ENCODE data around the gene NAALADL1. TPM values are rescaled to one million over a fixed set of nuclear protein-coding genes. Genes with fewer than 3 reads are reported as not detected.

Gene NAALADL1
- total RNA-seq, 1 experiment from 2014 or later = 0.23 TPM

GRCh38 chr11:65083834-65084597, 25.7 kb upstream of the NAALADL1 start, which contains the start of the genes CDCA5 and ZFPL1:
CDCA5 (minus strand) TSS chr11:65084040; CDS start chr11:65083978, 62 bp downstream.
ZFPL1 (plus strand) TSS chr11:65084222; CDS start chr11:65084699, 477 bp downstream.
- DNase-seq (ENCODE audit: low read depth, low spot score) = peak; percentile 73
- Histone ChIP-seq H3K27me3 (ENCODE audit: control insufficient read depth, insufficient read depth, low read length) (no peaks in the 10 kb centered on the region), H3K9me3 (ENCODE audit: control insufficient read depth, insufficient read depth, low read depth, low read length) (no peaks in the 10 kb centered on the region), H3K27ac (ENCODE audit: low read length) (peak within 1 kb of the TSS; percentile 96), H3K36me3 (ENCODE audit: control insufficient read depth, insufficient read depth, low read length) (peaks cover 8% of the 10 kb centered on the region), H3K4me1 (ENCODE audit: control insufficient read depth, insufficient read depth, low read length) (peaks cover 20% of the 10 kb centered on the region), H3K4me3 (ENCODE audit: low read depth in 2 of 2, low read length in 2 of 2) (peak within 1 kb of the TSS; percentile 81 to 99)
- ChIA-PET POLR2A (no interaction called here), CTCF (no interaction called here)
- TF ChIP-seq TCF7L2 (IDR thresholded peaks at IDR 0.05; ENCODE audit: low read depth, low read length) (no peak), SIN3A (IDR thresholded peaks at IDR 0.05; ENCODE audit: borderline replicate concordance, insufficient read depth, low read depth, low read length) (peak; percentile 99), POLR2AphosphoS5 (IDR thresholded peaks at IDR 0.05; ENCODE audit: low read depth, low read length) (peak; percentile 92)
- TF ChIP-seq, protein P1, sequence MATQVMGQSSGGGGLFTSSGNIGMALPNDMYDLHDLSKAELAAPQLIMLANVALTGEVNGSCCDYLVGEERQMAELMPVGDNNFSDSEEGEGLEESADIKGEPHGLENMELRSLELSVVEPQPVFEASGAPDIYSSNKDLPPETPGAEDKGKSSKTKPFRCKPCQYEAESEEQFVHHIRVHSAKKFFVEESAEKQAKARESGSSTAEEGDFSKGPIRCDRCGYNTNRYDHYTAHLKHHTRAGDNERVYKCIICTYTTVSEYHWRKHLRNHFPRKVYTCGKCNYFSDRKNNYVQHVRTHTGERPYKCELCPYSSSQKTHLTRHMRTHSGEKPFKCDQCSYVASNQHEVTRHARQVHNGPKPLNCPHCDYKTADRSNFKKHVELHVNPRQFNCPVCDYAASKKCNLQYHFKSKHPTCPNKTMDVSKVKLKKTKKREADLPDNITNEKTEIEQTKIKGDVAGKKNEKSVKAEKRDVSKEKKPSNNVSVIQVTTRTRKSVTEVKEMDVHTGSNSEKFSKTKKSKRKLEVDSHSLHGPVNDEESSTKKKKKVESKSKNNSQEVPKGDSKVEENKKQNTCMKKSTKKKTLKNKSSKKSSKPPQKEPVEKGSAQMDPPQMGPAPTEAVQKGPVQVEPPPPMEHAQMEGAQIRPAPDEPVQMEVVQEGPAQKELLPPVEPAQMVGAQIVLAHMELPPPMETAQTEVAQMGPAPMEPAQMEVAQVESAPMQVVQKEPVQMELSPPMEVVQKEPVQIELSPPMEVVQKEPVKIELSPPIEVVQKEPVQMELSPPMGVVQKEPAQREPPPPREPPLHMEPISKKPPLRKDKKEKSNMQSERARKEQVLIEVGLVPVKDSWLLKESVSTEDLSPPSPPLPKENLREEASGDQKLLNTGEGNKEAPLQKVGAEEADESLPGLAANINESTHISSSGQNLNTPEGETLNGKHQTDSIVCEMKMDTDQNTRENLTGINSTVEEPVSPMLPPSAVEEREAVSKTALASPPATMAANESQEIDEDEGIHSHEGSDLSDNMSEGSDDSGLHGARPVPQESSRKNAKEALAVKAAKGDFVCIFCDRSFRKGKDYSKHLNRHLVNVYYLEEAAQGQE (IDR thresholded peaks at IDR 0.05; ENCODE audit: insufficient read depth in 1 of 2, low read depth in 2 of 2, low read length in 1 of 2) = peak in 1 of 2 experiments; percentile 60; a peak in 1 of 4 replicates
- TF ChIP-seq, protein P2, sequence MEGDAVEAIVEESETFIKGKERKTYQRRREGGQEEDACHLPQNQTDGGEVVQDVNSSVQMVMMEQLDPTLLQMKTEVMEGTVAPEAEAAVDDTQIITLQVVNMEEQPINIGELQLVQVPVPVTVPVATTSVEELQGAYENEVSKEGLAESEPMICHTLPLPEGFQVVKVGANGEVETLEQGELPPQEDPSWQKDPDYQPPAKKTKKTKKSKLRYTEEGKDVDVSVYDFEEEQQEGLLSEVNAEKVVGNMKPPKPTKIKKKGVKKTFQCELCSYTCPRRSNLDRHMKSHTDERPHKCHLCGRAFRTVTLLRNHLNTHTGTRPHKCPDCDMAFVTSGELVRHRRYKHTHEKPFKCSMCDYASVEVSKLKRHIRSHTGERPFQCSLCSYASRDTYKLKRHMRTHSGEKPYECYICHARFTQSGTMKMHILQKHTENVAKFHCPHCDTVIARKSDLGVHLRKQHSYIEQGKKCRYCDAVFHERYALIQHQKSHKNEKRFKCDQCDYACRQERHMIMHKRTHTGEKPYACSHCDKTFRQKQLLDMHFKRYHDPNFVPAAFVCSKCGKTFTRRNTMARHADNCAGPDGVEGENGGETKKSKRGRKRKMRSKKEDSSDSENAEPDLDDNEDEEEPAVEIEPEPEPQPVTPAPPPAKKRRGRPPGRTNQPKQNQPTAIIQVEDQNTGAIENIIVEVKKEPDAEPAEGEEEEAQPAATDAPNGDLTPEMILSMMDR (IDR thresholded peaks at IDR 0.05) = no peak
- no TSS peak for BruUV-seq (replicated peaks)
- peak; percentile 98 for ATAC-seq
- intact Hi-C loops (cut with micrococcal nuclease; ENCODE audit: unreplicated experiment) (no loop called here), in situ Hi-C loops (cut with HindIII; ENCODE audit: low pct_unique_long_range_greater_than_20kb, low sequenced_read_pairs) (no loop called here)

DNA sequence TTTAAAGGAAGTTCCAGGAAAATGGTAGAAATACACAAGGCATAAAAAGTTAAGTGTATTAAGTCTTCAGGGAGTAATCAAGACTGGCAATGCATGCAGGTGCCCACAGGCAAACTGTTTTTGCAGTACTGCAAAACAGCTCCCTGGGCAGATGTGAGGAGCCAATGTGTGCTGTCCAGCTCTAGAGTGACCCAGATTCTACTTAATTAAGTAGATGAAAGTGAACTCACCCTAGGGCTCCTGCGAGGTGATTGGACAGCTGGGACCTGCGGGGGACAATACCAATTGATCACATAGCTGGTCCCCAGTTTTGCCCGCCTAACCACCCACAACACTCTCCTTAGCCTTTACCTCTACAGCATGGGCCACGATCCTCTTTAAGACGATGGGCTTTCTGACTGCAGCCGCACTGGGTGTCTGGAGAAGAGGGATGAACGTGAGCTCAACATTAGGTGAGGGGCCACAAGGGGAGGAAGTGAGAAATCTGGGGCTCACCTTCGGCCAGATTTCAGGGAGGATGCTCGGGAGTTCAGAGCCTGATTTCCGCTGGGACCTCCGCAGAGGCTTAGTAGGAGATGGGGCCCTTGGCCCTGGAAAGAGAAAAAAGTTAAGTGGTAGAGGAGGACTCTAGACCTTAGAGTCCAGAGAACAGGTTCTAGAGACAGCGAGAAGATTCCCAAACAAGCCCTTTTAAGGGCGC, 24.9 kb upstream of the NAALADL1 start:
- Histone ChIP-seq H3K4me3 (ENCODE audit: low read depth in 2 of 2, low read length in 2 of 2) (peak overlapping the region; percentile 81 to 99), H3K9me3 (ENCODE audit: control insufficient read depth, insufficient read depth, low read depth, low read length) (no peaks in the 10 kb centered on the region), H3K4me1 (ENCODE audit: control insufficient read depth, insufficient read depth, low read length) (peaks cover 27% of the 10 kb centered on the region), H3K36me3 (ENCODE audit: control insufficient read depth, insufficient read depth, low read length) (peaks cover 8% of the 10 kb centered on the region), H3K27me3 (ENCODE audit: control insufficient read depth, insufficient read depth, low read length) (no peaks in the 10 kb centered on the region), H3K27ac (ENCODE audit: low read length) (peak overlapping the region; percentile 96)
- intact Hi-C loops (cut with micrococcal nuclease; ENCODE audit: unreplicated experiment) (no loop called here), in situ Hi-C loops (cut with HindIII; ENCODE audit: low pct_unique_long_range_greater_than_20kb, low sequenced_read_pairs) (no loop called here)
- TF ChIP-seq, protein P1 (IDR thresholded peaks at IDR 0.05; ENCODE audit: insufficient read depth in 1 of 2, low read depth in 2 of 2, low read length in 1 of 2) = 0 out of 4 replicates have a peak, but pooled peaks of 1 of the 2 experiments have one; percentile 27
- TF ChIP-seq SIN3A (IDR thresholded peaks at IDR 0.05; ENCODE audit: borderline replicate concordance, insufficient read depth, low read depth, low read length) = no peak
- no peak for TF ChIP-seq TCF7L2 (IDR thresholded peaks at IDR 0.05; ENCODE audit: low read depth, low read length)
- DNase-seq (ENCODE audit: low read depth, low spot score) (no peak), ATAC-seq (peak; percentile 1; the same call in 1 of the 2 replicates)
- POLR2A ChIA-PET = no interaction called here
- CTCF ChIA-PET = no interaction called here
- no TSS peak for BruUV-seq (replicated peaks)
